H1 (cell line): ENCODE data around the gene SOD2. TPM values are rescaled to one million over a fixed set of nuclear protein-coding genes. Genes with fewer than 3 reads are reported as not detected.
"Not testable (repeated sequence)": the region's sequence is repeated elsewhere in the genome, so short reads cannot be mapped to it uniquely, and the experiment has no call there.

Experiments
- CTCF ChIA-PET: fragments of 300-600 bp; sonication (Branson Sonifier 250); formaldehyde crosslinking; loops from one replicate; lab custom pipeline; 2021; ENCODE audit not compliant: partially characterized antibody; lab: Charles Lee
- POLR2A ChIA-PET: fragments of 300-600 bp; sonication (Branson Sonifier 250); formaldehyde crosslinking; loops from one replicate; lab custom pipeline; 2021; ENCODE audit warnings: inconsistent platforms; ENCODE audit not compliant: partially characterized antibody; lab: Charles Lee
- DNase-seq, 2 experiments: peaks; one replicate each; pipeline versions ENCODE4 v3.0.0 to v3.0.0-alpha.2; 2010 to 2022; ENCODE audit warnings: low spot score in 2 of 2, low read depth in 1 of 2, mixed read lengths in 1 of 2
- FAIRE-seq: peaks from 2 replicates; lab custom pipeline; 2011; peaks lifted over from hg19 to GRCh38; lab: Jason Lieb, UNC
- H2AFZ ChIP-seq: 2 replicates; pipeline ENCODE4 v1.8.1; 2012; ENCODE audit warnings: low read length, inconsistent platforms
- H2AK5ac ChIP-seq: 2 replicates; pipeline ENCODE4 v1.6.1; 2013; ENCODE audit warnings: low read depth, low read length
- H2BK120ac ChIP-seq: replicated peaks from 2 replicates; pipeline ENCODE3; 2013; ENCODE audit warnings: low read depth, low read length, inconsistent platforms
- H2BK12ac ChIP-seq: 2 replicates; pipeline ENCODE4 v1.6.1; 2013; ENCODE audit warnings: low read depth, low read length
- H2BK15ac ChIP-seq: 2 replicates; pipeline ENCODE4 v1.6.1; 2013; ENCODE audit warnings: low read length
- H2BK20ac ChIP-seq: 2 replicates; pipeline ENCODE4 v1.6.1; 2013; ENCODE audit warnings: low read length
- H2BK5ac ChIP-seq: 2 replicates; pipeline ENCODE4 v1.6.1; 2013; ENCODE audit warnings: low read depth, low read length
- H3K14ac ChIP-seq: 2 replicates; pipeline ENCODE4 v1.6.1; 2013; ENCODE audit warnings: inconsistent platforms; ENCODE audit not compliant: insufficient read length
- H3K18ac ChIP-seq: 2 replicates; pipeline ENCODE4 v1.6.1; 2013; ENCODE audit warnings: low read length; ENCODE audit errors: extremely low read depth
- H3K23ac ChIP-seq: 2 replicates; pipeline ENCODE4 v1.6.1; 2013; ENCODE audit warnings: inconsistent platforms; ENCODE audit not compliant: insufficient read length
- H3K23me2 ChIP-seq: 2 replicates; pipeline ENCODE4 v1.6.1; 2013; ENCODE audit warnings: low read depth, low read length
- H3K27ac ChIP-seq: 2 replicates; pipeline ENCODE4 v1.6.1; 2011; ENCODE audit warnings: low read depth, low read length, inconsistent platforms
- H3K27me3 ChIP-seq, 4 experiments: replicated peaks in 1 of 4; 1 replicate in 1 of 4; 2 replicates in 3 of 4; pipeline versions ENCODE4 v1.6.1 to v1.8.1; 2011 to 2013; ENCODE audit warnings: low read length in 3 of 4, mild to moderate bottlenecking in 3 of 4, inconsistent platforms in 2 of 4, mixed read lengths in 2 of 4, moderate library complexity in 1 of 4; ENCODE audit not compliant: control insufficient read depth in 3 of 4, insufficient read depth in 3 of 4; ENCODE audit errors: extremely low read depth in 1 of 4
- H3K36me3 ChIP-seq, 4 experiments: 2 replicates each; pipeline versions ENCODE4 v1.6.1 to v1.8.1; 2011 to 2013; ENCODE audit warnings: mild to moderate bottlenecking in 4 of 4, low read length in 3 of 4, moderate library complexity in 2 of 4, control low read depth in 1 of 4, inconsistent platforms in 1 of 4; ENCODE audit not compliant: insufficient read depth in 4 of 4, control insufficient read depth in 2 of 4
- H3K4ac ChIP-seq: replicated peaks from 2 replicates; pipeline ENCODE3; 2013; ENCODE audit warnings: low read length, low read depth, mixed read lengths, inconsistent platforms; ENCODE audit not compliant: insufficient read length
- H3K4me1 ChIP-seq, 4 experiments: replicated peaks in 1 of 4; 1 replicate in 1 of 4; 2 replicates in 3 of 4; pipeline versions ENCODE4 v1.6.1 to v1.8.1; 2011 to 2013; ENCODE audit warnings: low read length in 3 of 4, inconsistent platforms in 2 of 4, mixed read lengths in 1 of 4; ENCODE audit not compliant: insufficient read depth in 4 of 4, control insufficient read depth in 3 of 4
- H3K4me2 ChIP-seq, 2 experiments: 2 replicates each; pipeline versions ENCODE4 v1.6.1 to v1.8.1; 2011 to 2013; ENCODE audit warnings: low read depth in 2 of 2, low read length in 2 of 2, control low read depth in 1 of 2, inconsistent platforms in 1 of 2, mild to moderate bottlenecking in 1 of 2; ENCODE audit not compliant: insufficient read depth in 1 of 2
- H3K4me3 ChIP-seq, 4 experiments: fragments of 200-600, 300-600 bp in 1 of 4; sonication (generic), shearing (Covaris generic), sonication (Bioruptor Twin) in 1 of 4; 2 replicates each; pipeline versions ENCODE4 v1.5.1 to v1.8.1; 2011 to 2016; ENCODE audit warnings: low read length in 4 of 4, low read depth in 3 of 4, control low read depth in 2 of 4, inconsistent platforms in 2 of 4, mild to moderate bottlenecking in 2 of 4, mixed read lengths in 1 of 4, moderate library complexity in 1 of 4; ENCODE audit not compliant: insufficient read depth in 2 of 4; ENCODE audit errors: extremely low read depth in 1 of 4
- H3K56ac ChIP-seq: replicated peaks from 2 replicates; pipeline ENCODE3; 2013; ENCODE audit warnings: low read depth, mild to moderate bottlenecking, mixed read lengths, low read length, inconsistent platforms; ENCODE audit not compliant: insufficient read length
- H3K79me1 ChIP-seq: 2 replicates; pipeline ENCODE4 v1.6.1; 2013; ENCODE audit warnings: low read depth, low read length, control low read depth
- H3K79me2 ChIP-seq, 2 experiments: 2 replicates each; pipeline versions ENCODE4 v1.6.1 to v1.8.1; 2012 to 2013; ENCODE audit warnings: low read length in 2 of 2, mild to moderate bottlenecking in 2 of 2, inconsistent platforms in 1 of 2; ENCODE audit not compliant: insufficient read depth in 2 of 2, control insufficient read depth in 1 of 2
- H3K9ac ChIP-seq, 4 experiments: replicated peaks in 1 of 4; 1 replicate in 1 of 4; 2 replicates in 3 of 4; pipeline versions ENCODE4 v1.6.1 to v1.8.1; 2011 to 2013; ENCODE audit warnings: low read depth in 3 of 4, low read length in 3 of 4, control low read depth in 2 of 4, mild to moderate bottlenecking in 2 of 4, moderate library complexity in 2 of 4, inconsistent platforms in 1 of 4; ENCODE audit errors: extremely low read depth in 1 of 4
- H3K9me3 ChIP-seq, 2 experiments: 2 replicates each; pipeline versions ENCODE4 v1.6.1 to v1.8.1; 2012 to 2013; ENCODE audit warnings: mild to moderate bottlenecking in 2 of 2, moderate library complexity in 2 of 2, control low read depth in 1 of 2, inconsistent platforms in 1 of 2, low read depth in 1 of 2, low read length in 1 of 2, mixed read lengths in 1 of 2; ENCODE audit not compliant: insufficient read depth in 2 of 2
- H4K20me1 ChIP-seq, 2 experiments: replicated peaks in 1 of 2; 2 replicates each; pipeline versions ENCODE3 to v1.8.1; 2011 to 2013; ENCODE audit warnings: inconsistent platforms in 2 of 2, low read length in 2 of 2, mild to moderate bottlenecking in 1 of 2; ENCODE audit not compliant: insufficient read depth in 2 of 2, control insufficient read depth in 1 of 2
- H4K5ac ChIP-seq: 2 replicates; pipeline ENCODE4 v1.6.1; 2013; ENCODE audit warnings: low read length, low read depth, mixed read lengths, inconsistent platforms; ENCODE audit not compliant: insufficient read length
- H4K8ac ChIP-seq: 2 replicates; pipeline ENCODE4 v1.8.0; 2013; ENCODE audit warnings: mild to moderate bottlenecking, moderate library complexity, low read length, inconsistent platforms; ENCODE audit not compliant: insufficient read depth; ENCODE audit errors: extremely low read depth
- H4K91ac ChIP-seq: replicated peaks from 2 replicates; pipeline ENCODE3; 2013; ENCODE audit warnings: low read length, mixed read lengths, inconsistent platforms; ENCODE audit not compliant: insufficient read length
- WGBS, 2 experiments: shearing (Covaris generic) in 1 of 2; methylation state at CpG; one replicate each; pipeline versions ENCODE4 v1.1.6 to v1.1.7; 2013 to 2015; ENCODE audit warnings: low lambda C conversion rate in 2 of 2, mixed read lengths in 2 of 2, inconsistent platforms in 1 of 2, low coverage in 1 of 2, missing lambda C conversion rate in 1 of 2; ENCODE audit not compliant: insufficient replicate concordance in 2 of 2, insufficient coverage in 1 of 2, insufficient read length in 1 of 2; ENCODE audit errors: extremely low coverage in 1 of 2, missing lambda C conversion rate in 1 of 2; 5-methylcytosine and 5-hydroxymethylcytosine counted together
- polyA plus RNA-seq, 7 experiments: library from polyadenylated mRNA; depleted of rRNA in 3 of 7; stranded (reverse) in 5 of 7; unstranded in 2 of 7; fragments of >200 nt in 5 of 7; fragments of 200-250 nt in 2 of 7; gene quantifications; 1 replicate in 5 of 7; 2 replicates in 1 of 7; 4 replicates in 1 of 7; pipeline versions ENCODE4 v1.2.1 to v1.2.3, GENCODE V29; 2011 to 2013; ENCODE audit warnings: missing spikeins in 2 of 7, mixed read lengths in 2 of 7
- total RNA-seq: library from RNA; stranded (reverse); fragmentation: NEBNext Ultra II Directional; extraction: Animal tissue kit (Norgen Biotek cat#: 25700); gene quantifications from 2 replicates; pipeline ENCODE4 v1.2.1, GENCODE V29; 2021

The SOD2 gene
- total and polyA plus RNA-seq, 2 of the 8 experiments (the other 6 are each of a cell fraction or from before 2014, with no cell fraction given), result 31.1 to 88.7 TPM

DNA sequence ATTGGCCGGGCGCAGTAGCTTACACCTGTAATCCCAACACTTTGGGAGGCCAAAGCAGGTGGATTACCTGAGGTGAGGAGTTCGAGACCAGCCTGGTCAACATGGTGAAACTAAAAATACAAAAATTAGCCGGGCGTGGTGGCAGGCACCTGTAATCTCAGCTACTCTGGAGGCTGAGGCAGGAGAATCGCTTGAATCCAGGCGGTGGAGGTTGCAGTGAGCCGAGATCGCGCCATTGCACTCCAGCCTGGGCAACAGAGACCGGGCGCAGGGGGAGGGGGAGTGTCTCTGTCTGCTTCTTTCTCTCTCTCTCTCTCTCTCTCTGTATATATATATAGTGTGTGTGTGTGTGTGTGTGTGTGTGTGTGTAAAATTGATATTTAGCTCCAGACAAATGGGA is 39.5 kb upstream of the SOD2 start:
- H3K23me2 ChIP-seq, H4K91ac ChIP-seq, H3K9ac ChIP-seq, H2BK5ac ChIP-seq, FAIRE-seq, H2AFZ ChIP-seq, H2BK12ac ChIP-seq, H2AK5ac ChIP-seq, H4K5ac ChIP-seq, DNase-seq, H2BK15ac ChIP-seq, H3K18ac ChIP-seq, H3K27ac ChIP-seq, H3K4me1 ChIP-seq, H3K14ac ChIP-seq, H4K8ac ChIP-seq, H2BK20ac ChIP-seq, H2BK120ac ChIP-seq, H3K4ac ChIP-seq, H3K4me3 ChIP-seq, H3K56ac ChIP-seq, H3K9me3 ChIP-seq, H3K27me3 ChIP-seq, H3K4me2 ChIP-seq, H3K23ac ChIP-seq, H3K79me1 ChIP-seq: not testable (repeated sequence)
- CTCF ChIA-PET, result interaction anchor here (0.7 to 1.4 kb wide), 3 partner anchors 10 to 41 kb away, joined by 4 to 8 read pairs (median 7); no protein-coding TSS in a partner anchor
- H3K79me2 ChIP-seq, result peaks cover 71 to 100% of the 10 kb centered on the region in 2 experiments
- 82% methylated on average over 12 of the region's 12 CpGs; no CpG with 5 or more reads in 1 of the 2 experiments for WGBS, 2 experiments
- POLR2A ChIA-PET, result interaction anchor here (0.7 to 2.1 kb wide), 11 partner anchors 9 to 364 kb away, joined by 3 to 10 read pairs (median 4); partner anchors contain the start of gene SOD2
- peaks cover 22 to 33% of the 10 kb centered on the region in 2 experiments for H4K20me1 ChIP-seq
- peaks cover 0 to 26% (median under 1%) of the 10 kb centered on the region in 4 experiments; a peak in 4 of 8 replicates for H3K36me3 ChIP-seq
